HepG2 (cell line): ENCODE measurements around the gene SCIN.
"Not testable (repeated sequence)": the region's sequence is repeated elsewhere in the genome, so short reads cannot be mapped to it uniquely, and the experiment has no call there.

Source experiments
- DPF2 ChIP-seq: sonication (generic); formaldehyde crosslinking; IDR thresholded peaks from 2 replicates; pipeline ENCODE4 v1.4.0; 2020; ENCODE audit warnings: mild to moderate bottlenecking, low read depth, missing genetic modification reagents, borderline replicate concordance
- EZH2 ChIP-seq: conservative IDR thresholded peaks from 2 replicates; pipeline ENCODE4 v1.6.1; 2012; ENCODE audit warnings: mild to moderate bottlenecking, low read depth, low read length, moderate library complexity
- MAFF ChIP-seq: IDR thresholded peaks from 2 replicates; pipeline ENCODE4 v1.6.1; 2011; ENCODE audit warnings: low read depth, low read length, improper control_type of control experiment
- POLR2AphosphoS2 ChIP-seq: IDR thresholded peaks from 2 replicates; pipeline ENCODE4 v1.6.1; 2011; ENCODE audit warnings: low read depth, low read length, improper control_type of control experiment
- POLR2AphosphoS5 ChIP-seq: IDR thresholded peaks from 2 replicates; pipeline ENCODE4 v1.6.1; 2012; ENCODE audit warnings: low read depth, low read length
- SETDB1 ChIP-seq: sonication (generic); formaldehyde crosslinking; IDR thresholded peaks from 2 replicates; pipeline ENCODE4 v1.5.1; 2020; ENCODE audit warnings: missing genetic modification reagents, mild to moderate bottlenecking, borderline replicate concordance
- TAF1 ChIP-seq: sonication (generic); formaldehyde crosslinking; IDR thresholded peaks from 2 replicates; pipeline ENCODE4 v1.4.0; 2020; ENCODE audit warnings: missing genetic modification reagents
- YY1 ChIP-seq: IDR thresholded peaks from 2 replicates; pipeline ENCODE4 v1.6.1; 2011; ENCODE audit warnings: low read length, low read depth, moderate library complexity, mild to moderate bottlenecking; ENCODE audit not compliant: insufficient read depth, insufficient replicate concordance
- ZMYM3 ChIP-seq: sonication (generic); formaldehyde crosslinking; IDR thresholded peaks from 2 replicates; pipeline ENCODE4 v1.5.1; 2020; ENCODE audit warnings: mild to moderate bottlenecking, missing genetic modification reagents
- TF ChIP-seq, protein P1 (sequence below): sonication (generic); formaldehyde crosslinking; IDR thresholded peaks from 2 replicates; pipeline ENCODE4 v1.5.1; 2020; ENCODE audit warnings: missing genetic modification reagents, mild to moderate bottlenecking, borderline replicate concordance
- TF ChIP-seq, protein P2 (sequence below): IDR thresholded peaks from 2 replicates; pipeline ENCODE4 v1.6.1; 2012; ENCODE audit warnings: inconsistent platforms
- TF ChIP-seq, protein P3 (sequence below): sonication (generic); formaldehyde crosslinking; IDR thresholded peaks from 2 replicates; pipeline ENCODE4 v1.5.0; 2020; ENCODE audit warnings: mild to moderate bottlenecking, missing genetic modification reagents, moderate library complexity

DNA sequence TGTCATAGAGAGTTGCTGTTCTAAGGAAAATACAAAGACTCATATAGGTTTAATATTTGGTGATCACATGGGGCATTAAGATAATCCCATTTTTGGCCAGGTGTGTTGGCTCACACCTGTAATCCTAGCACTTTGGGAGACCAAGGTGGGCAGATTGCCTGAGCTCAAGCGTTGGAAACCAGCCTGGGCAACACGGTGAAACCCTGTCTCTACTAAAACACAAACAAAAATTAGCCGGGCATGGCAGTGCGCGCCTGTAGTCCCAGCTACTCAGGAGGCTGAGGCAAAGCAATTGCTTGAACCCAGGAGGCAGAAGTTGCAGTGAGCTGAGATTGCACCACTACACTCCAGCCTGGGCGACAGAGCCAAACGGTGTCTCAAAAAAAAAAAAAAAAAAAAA lies 102.9 kb downstream of the SCIN start:
- not testable (repeated sequence) for TF ChIP-seq MAFF; EZH2; TAF1 (CRISPR knock-in tag); DPF2 (CRISPR knock-in tag); POLR2AphosphoS2; SETDB1 (CRISPR knock-in tag); ZMYM3 (CRISPR knock-in tag); YY1; POLR2AphosphoS5
- TF ChIP-seq, protein P1, sequence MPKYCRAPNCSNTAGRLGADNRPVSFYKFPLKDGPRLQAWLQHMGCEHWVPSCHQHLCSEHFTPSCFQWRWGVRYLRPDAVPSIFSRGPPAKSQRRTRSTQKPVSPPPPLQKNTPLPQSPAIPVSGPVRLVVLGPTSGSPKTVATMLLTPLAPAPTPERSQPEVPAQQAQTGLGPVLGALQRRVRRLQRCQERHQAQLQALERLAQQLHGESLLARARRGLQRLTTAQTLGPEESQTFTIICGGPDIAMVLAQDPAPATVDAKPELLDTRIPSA (CRISPR knock-in tag): not testable (repeated sequence)
- TF ChIP-seq, protein P2, sequence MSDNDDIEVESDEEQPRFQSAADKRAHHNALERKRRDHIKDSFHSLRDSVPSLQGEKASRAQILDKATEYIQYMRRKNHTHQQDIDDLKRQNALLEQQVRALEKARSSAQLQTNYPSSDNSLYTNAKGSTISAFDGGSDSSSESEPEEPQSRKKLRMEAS: not testable (repeated sequence)
- TF ChIP-seq, protein P3, sequence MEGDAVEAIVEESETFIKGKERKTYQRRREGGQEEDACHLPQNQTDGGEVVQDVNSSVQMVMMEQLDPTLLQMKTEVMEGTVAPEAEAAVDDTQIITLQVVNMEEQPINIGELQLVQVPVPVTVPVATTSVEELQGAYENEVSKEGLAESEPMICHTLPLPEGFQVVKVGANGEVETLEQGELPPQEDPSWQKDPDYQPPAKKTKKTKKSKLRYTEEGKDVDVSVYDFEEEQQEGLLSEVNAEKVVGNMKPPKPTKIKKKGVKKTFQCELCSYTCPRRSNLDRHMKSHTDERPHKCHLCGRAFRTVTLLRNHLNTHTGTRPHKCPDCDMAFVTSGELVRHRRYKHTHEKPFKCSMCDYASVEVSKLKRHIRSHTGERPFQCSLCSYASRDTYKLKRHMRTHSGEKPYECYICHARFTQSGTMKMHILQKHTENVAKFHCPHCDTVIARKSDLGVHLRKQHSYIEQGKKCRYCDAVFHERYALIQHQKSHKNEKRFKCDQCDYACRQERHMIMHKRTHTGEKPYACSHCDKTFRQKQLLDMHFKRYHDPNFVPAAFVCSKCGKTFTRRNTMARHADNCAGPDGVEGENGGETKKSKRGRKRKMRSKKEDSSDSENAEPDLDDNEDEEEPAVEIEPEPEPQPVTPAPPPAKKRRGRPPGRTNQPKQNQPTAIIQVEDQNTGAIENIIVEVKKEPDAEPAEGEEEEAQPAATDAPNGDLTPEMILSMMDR (CRISPR knock-in tag): not testable (repeated sequence)
